Anterior cingulate cortex (tissue), 58 donors: Measurements from ENCODE around the gene SYNE4.
"Not testable (repeated sequence)": the region's sequence is repeated elsewhere in the genome, so short reads cannot be mapped to it uniquely, and the experiment has no call there.

Source experiments
- DNase-seq, 58 donors: peaks; one replicate each; lab custom pipeline; 2025; lab: John Stamatoyannopoulos, UW

Gene SYNE4

GRCh38 chr19:35959040-35959967, 49.3 kb downstream of the SYNE4 start:
- DNase-seq, result peak in 36 of 58 donors; percentile 10 to 72 (median 30)

- DNase-seq, result peak in 1 of 58 donors; percentile 7
Measured at GRCh38 chr19:35958660-35959039, 50.0 kb downstream of the SYNE4 start.

GRCh38 chr19:35957411-35957810, 51.2 kb downstream of the SYNE4 start:
- DNase-seq, result not testable (repeated sequence)

GRCh38 chr19:35955881-35956634, 52.6 kb downstream of the SYNE4 start:
- DNase-seq, result no peak
